Stimulated activated CD8-positive, alpha-beta memory T cell treated with anti-CD3 and anti-CD28 coated beads, Interleukin-15, amount 100 ng/mL, for 1 hour (primary cell): ENCODE data around the gene DRAXIN.

ENCODE experiments used
- DNase-seq: peaks from one replicate; pipeline ENCODE4 v3.0.0-alpha.2; 2020; ENCODE audit warnings: low read depth

The DRAXIN gene

DNA sequence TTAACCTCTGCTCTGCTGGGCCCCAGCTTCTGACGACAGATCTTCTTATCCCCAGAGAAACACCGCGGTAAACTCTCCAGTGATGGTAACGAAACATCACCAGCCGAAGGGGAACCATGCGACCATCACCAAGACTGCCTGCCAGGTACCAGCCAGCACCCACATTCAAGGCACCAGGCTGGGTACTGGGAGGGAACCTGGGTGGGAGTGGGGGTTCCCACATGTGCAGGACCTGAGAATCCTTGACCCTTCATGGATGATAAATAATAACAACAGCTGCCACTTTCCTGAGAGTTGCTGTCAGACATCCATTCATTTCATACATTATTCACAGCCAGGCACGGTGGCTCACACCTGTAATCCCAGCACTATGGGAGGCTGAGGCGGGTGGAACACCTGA, 20.8 kb downstream of the DRAXIN start:
- no peak for DNase-seq

DNA sequence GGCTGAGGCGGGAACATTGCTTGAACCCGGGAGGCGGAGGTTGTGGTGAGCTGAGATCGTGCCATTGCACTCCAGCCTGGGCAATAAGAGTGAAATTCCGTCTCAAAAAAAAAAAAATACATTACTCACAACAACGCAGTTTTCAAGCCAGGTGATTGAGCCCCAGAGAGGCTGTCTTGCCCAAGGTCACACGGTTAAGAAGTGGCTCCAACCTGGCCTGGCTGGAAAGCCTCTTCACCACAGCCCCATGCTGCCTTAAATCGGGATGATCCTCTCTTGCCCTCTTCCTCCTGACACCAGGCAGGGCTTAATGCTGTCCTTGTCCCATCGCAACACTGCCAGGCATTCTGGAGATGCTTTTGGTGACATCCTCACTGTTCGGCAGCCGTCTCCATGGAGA, 21.6 kb downstream of the DRAXIN start:
- DNase-seq: no peak

DNA sequence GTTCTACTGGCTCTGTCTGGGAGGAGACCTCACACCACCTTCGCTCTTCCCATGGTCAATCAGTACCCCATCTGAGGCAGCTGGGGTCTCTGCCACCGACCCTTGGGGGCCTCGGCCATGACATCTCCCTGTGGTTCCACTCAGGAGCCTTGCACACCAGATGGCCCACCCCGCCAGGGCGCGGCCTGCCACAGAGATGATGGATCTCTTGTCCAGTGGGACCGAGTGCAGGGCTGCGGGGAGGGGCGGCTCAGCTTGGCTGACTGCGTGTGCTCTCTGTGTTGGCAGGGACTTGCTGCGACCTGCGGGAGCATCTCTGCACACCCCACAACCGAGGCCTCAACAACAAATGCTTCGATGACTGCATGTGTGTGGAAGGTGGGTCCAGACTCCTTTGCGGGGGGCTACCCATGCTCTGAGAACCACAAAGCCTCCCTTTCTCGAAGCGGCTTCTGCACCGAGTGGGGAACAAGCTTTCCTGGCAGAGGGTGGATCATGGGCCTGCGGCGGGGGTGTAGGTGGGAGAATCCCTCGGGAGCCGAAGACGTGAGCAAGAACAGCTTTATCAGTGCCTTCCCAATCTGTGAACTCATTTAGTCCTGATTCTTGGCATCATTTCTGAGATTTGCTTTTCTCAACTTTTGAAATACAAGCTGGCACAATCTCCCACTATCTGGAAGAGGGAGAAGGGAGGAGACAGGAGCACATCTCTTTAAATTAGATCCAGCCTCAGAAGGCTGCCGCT, 23.5 kb downstream of the DRAXIN start:
- DNase-seq: no peak

DNA sequence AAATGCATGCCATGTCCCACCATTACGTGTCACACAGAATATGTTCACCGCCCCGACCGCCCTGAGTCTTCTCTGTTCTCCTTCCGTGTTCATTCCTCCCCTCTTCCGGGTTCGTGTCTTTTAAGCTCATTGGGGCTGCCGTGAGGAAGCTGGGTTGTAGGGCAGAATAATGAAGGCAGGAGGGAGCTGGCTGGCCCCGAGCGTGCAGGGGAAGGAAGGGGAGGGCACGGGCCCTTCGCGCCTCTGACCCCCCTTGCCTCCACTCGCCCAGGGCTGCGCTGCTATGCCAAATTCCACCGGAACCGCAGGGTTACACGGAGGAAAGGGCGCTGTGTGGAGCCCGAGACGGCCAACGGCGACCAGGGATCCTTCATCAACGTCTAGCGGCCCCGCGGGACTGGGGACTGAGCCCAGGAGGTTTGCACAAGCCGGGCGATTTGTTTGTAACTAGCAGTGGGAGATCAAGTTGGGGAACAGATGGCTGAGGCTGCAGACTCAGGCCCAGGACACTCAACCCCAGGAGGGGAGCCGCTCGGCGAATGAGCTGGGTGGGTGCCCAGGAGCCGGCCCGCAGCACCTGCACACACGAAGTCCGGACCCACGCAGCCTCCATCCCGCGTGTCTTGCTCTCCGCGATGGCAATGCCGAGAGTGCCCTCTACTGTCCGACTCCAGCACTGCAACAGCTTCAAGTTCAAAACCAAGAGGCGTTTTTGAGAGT, 28.0 kb downstream of the DRAXIN start:
- peak; percentile 78 for DNase-seq

DNA sequence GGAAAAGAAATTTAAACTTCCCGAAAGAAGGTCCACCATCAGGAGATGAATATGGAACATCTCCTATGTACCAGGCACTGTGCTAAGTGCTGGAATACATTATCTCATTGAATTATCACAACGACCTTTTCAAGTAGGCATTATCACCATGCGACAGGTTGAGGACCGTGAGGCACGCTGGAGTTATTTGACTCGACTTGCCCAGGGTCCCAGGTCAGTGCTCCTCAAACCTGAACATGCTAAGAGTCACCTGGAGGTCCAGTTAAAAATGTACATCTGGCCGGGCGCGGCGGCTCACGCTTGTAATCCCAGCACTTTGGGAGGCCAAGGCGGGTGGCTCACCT, 28.5 kb downstream of the DRAXIN start:
- DNase-seq: no peak

DNA sequence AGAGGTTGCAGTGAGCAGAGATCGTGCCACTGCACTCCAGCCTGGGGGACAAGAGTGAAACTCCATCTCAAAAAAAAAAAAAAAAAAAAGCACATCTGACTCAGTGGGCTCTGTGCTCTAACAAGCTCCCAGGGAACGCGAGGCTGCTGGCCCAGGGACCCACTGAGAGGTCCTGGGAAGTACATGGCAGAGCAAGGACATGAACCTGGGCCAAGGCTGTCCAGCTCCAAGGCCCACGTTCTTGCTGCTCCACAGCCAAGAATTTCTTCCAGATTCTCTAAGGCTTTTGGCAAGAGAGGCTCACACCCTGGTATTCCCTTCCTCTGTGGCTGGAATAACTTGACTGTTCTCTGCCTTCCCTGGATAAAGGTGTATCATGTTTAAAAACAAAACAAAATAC, 29.0 kb downstream of the DRAXIN start:
- DNase-seq: no peak

DNA sequence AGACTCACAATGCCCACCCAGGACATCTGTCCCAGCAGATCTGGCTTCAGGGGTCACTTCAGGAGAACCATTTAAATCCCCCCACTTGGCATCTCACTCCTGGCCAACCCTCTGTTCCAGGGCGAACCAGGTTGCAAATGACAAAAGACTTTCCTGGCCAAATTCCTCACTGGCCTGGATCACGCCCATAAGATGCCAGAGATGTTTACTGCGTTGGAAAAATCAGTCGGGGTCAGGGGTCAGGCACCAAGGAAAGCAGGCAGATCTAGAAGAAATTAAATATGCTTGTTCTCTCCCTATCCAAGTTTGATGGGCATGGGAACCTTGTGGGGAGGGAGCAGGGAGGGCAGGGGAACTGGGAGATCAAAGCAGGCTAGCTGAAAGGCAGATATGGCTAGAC, 29.8 kb downstream of the DRAXIN start:
- no peak for DNase-seq

DNA sequence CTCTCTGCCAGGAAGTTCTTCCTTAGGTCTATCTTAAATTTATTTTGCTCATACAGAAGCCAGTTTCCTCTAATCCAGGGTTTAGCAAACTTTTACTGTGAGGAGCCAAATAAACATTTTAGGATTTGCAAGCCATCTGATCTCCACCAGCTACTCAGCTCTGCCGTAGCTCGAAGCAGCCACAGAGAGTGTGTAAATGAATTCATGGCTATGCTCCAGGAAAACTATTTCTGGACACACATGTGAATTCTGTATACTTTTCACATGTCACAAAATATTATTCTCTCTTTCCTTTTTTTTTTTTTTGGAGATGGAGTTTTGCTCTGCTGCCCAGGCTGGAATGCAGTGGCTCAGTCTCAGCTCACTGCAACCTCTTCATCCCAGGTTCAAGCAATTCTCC, 31.0 kb downstream of the DRAXIN start:
- no peak for DNase-seq

DNA sequence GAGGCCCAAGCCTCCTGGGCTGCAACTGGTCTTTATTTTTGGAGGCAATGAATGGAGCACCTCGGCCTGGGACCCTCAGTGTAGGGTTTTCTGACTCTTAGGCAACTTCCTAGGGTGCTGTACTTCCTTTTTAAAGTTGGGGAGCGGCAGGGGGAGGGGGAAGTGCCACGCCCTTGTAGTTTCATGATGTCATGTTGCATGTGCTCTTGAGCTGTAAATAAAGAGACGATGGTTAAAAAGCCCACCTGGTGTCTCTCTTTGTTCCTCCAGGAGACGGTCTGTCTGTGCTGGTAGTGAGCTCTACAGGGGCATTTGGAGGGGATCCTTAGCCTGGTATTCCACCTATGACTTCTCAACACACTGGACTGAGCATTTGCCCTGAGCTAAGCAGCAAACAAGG, 34.1 kb downstream of the DRAXIN start:
- DNase-seq: no peak

DNA sequence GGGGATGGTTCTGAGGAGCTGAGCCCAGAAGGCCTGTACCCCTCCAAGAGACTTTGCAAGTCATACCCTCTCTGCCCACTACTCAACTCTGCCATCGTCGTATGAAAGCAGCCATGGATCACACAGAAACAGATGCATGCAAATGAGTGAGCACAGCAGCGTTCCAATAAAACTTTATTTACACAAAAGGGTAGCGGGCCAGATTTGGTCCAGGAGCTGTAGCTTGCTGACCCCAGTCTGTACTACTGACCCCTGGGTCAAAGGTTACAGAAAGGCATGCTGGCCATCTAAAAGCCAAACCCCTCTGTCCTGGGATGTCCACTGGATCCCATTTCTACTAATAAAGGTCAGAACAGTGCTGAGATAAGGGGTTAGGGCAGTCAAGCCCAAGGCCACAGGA, 35.6 kb downstream of the DRAXIN start:
- no peak for DNase-seq

DNA sequence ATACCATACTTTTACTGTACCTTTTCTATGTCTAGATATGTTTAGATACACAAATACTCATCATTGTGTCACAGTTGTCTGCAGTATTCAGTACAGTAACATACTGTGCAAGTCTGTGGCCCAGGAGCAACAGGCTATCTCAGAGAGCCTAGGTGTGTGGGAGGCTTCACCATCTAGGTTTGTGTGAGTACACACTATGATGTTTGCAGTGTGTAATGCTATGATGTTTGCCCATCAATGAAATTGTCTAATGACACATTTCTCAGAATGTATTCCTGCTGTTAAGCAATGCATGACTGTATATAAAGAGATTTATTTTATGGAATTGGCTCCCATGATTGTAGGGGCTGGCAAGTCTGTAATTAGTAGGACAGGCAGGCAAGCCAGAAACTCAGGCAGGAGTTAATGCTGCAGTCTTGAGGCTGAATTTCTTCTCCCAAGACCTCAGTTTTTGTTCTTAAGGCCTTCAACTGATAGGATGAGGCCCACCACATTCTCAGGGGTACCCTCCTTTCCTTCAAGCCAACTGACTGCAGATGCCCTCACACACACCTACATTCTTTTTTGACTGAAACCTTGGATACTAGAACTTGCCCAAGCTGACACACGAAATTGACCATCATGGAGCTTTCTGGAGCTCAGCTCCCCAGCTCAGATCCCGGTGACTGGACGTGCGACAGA, 36.8 kb downstream of the DRAXIN start:
- no peak for DNase-seq

DNA sequence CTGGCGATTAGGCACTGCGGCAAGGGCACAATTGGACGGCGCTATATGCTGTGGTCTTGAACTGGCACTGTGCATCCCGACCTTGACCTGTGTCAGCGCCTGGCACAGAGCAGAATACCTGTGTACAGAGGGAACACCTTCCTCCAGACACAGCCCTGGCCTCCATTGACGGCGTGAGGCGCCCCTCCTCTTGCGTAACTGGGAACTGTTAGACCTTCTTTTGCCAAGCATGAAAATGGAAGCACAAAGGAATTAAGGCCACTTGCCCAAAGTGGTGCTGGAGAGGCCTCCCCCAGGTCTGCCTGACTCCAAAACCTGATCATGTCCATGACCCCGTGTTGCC, 37.6 kb downstream of the DRAXIN start:
- DNase-seq: no peak

DNA sequence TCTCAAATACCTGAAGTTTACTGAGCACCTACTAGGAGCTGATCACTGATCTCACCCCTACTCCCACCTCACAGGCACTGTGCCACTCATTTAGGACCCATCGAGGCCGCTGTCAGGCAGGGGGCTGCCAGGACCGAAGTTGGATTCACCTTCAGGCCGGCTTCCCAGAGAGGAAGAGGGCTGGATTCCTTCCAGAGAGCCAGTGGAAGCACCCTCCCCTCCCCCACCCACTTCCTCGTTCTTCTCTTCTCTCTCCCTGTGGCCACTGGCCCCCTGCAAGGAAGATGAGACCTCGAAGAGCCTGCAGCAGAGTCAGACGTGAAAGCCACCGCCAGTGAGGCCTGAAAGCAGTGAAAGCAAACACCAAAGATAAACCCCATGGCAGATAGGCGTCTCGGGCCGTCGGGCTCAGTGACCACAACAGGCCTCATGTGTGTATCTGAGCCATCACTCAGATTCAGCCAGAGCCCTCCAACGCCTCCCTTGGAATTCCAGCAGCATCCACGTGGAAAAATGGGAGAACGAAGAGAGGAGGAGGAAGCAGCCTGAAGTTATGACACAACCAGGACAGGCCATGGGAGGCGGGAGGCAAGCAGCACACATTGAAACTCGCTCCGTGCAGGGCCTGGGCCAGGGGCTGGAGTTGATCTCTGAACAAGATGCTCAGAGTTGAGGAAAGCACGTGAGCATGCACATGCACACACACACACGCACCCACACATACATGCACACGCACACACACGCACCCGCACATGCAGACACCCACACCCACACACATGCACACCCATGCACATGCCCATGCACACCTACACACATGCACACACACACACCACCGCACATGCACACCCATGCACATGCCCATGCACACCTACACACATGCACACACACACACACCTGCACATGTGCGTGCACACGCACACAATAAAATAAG, 38.3 kb downstream of the DRAXIN start:
- DNase-seq: no peak

DNA sequence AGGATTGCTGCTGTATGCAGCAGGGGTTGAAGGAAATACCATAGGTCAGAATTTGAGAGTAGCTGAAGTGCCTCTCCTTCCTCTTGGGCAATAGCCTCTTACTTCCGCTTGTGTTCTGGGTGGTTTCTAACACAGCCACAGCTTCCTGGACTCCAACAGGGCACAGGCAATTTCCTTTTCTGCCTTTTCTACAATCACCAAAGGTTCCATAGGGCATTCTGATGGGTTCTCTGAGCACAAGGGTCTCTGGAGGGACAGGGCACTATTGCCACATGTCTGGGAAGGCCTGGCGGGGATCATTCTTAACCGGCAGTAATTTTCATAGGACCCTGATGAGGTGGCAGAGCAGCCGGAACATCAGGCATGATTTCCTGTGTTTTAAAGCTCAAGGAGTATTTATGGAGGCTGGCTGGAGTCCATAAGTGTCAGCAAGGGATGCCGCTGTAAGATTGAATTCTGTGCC, 39.0 kb downstream of the DRAXIN start:
- DNase-seq: no peak

DNA sequence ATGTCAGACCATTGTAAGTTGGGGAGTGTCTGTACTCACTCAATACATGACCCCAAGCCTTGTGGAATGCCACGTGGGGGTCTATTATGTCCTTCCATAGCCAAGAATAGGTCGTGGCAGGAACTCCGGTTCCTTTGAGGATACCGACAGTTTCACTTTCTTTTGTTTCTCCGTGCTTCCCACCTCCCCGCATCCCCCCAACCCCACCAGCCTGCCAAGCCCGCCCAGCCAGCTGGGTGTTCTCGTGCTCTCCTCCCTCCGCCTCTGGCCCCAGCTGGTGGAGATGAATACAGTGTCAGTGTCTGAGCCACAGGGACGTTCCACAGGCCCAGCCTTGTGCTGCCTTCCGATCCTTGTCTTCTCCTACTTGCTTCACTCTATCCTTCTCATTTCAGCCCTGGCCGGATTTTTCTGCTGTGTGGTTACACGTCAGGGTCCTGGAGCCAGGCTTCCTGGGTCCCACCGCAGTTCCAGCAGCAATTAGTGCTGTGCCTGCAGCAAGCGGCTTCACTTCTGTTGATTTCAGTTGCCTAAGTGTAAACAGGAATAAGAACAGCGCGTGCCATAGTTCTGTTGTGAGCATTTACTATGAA, 40.3 kb downstream of the DRAXIN start:
- no peak for DNase-seq

DNA sequence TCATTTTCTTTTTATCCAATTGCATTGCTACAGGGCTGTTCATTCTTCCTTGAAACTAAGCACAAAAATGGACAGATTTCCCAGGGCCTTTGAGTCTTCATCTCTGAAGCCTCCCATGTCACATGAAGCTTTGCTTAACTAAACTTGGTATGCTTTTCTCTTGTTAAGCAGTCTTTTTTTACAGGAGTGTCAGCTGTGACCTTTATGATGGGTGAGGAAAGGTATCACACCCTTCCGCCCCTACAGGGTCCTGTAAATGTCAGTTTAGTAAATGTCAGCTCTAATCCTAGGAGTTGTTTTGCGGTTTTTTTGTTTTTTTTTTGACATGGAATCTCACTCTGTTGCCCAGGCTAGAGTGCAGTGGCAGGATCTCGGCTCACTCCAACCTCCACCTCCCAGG, 41.8 kb downstream of the DRAXIN start:
- DNase-seq: no peak

DNA sequence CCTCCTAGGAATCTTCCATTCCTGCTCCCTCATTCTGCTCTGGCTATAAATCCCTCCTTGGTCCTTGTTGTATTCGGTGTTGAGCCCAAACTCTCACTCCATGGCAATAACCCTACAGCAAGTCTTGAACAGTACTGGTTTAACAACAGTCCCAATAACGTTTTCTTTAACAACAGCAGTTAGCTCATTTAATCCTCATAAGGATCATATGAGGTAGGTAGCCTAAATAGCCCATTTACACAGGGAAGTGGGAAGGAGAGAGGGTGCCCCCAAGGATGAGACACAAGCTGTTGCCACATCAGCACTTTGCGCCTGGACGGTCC, 44.0 kb downstream of the DRAXIN start:
- no peak for DNase-seq

DNA sequence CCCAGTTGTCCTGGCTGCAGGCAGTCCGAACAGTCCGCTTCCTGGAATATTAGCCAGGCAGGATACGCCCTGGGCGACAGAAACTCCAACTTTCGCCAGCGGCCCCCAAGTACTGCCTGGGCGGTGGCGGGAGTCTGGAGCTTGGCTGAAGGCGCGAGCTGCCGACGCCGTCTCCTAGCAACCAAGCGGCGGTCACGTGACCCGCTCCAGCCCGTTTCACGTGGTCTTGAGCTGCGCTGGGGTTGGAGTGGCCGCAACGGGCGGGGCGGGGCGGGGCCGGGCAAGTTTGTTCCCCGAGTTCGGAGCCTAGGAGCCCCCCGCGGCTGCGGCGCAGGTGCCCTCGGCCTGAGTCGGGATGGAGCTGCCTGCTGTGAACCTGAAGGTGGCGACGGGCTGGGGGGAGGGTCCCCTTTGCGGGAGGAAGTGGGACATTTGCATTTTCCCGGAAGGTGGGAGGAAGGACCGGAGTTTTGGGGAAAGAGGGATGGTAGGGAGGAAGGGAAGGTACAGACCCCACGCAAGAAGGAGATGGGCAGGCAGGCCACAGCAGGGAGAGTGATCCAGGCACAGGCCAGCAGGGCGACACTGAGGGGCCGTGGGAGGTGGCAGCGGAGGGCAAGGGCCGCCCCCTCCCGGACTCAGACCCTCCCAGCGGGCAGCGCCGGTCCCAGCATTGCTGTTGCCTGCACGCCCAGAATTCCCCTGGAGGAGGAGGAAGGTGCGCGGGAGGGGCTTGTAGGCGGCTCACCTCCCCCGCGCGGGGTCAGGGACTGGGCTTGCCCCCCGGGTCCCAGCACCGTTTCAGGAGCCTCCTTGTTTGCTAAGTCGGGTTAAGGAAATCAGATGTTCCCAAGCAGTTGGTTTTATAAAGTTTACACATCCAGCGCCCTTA, 44.6 kb downstream of the DRAXIN start, which contains the start of gene AGTRAP:
Gene AGTRAP, plus strand, starts transcription at position 283 of the 892 bp plus-strand sequence. Its CDS starts 73 bp downstream, at position 356.
- peak; percentile 74 for DNase-seq

DNA sequence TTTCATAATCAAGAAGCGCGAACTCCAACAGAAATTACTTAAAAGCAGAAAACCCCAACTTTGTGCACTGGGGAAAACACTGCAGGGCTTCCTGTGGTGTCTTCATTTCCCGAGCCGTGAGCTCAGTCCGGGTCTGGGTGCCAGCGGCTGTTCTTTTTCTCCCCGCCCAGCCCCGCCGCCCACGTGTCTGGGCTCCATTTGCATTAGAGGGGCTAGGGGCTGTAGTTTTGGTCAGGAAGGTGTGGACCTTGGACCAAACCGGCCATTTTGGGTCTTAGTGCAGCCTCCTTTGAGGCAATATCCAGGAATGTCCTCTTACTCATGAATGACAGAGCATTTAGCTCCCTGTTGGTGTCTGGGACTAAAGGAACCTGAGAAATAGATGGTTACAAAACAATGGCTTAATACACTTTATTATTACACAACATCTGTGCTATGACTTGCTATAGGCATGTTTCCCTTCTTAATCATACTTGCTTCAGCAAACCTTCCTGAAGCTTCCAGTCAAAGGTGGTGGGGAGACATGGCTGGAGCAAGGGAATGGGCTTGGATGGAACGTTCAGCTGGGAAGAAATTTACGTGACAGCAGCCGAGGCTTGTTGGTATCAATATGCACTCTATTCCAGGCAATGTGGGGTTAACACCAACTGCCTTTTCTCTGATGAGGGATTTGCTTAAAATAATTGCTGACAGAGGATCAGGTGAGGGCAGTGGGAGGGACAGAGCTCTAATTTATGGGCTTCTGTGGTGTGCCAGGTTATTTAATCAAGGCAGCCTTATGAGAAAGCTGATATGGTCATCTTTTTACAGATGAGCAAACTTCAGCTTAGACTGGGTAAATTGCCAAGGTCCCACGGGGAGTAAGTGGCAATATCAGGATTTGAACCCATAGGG, 45.5 kb downstream of the DRAXIN start:
- no peak for DNase-seq

DNA sequence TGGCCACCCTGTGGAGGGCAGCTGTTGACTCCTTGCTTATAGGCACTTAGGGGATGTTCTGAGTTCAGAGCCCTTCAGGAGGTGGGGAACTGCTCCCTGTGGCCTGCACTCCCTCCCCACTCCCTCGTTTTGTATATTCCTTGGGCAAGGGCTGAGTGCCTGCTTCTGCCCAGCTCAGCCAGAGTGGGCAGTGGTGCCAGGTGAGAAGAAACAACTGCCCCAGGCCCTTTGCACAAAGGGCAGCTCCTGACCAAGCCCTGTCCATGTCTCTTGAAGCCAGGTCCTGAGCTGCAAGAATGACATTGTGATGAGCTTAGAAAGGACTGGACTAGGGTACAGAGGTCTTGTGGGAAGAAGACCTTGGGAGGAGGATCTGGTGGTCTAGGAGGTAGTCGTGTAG, 46.6 kb downstream of the DRAXIN start:
- DNase-seq: no peak
